GM21576 (cell line): ENCODE measurements around the gene GRM4.

Experiments used
- ATAC-seq: cut with Tn5 transposase; IDR thresholded peaks from one replicate; pipeline ENCODE4 v1.9.1; 2021; ENCODE audit warnings: mild to moderate bottlenecking, moderate library complexity; ENCODE audit not compliant: unreplicated experiment

Gene GRM4

DNA sequence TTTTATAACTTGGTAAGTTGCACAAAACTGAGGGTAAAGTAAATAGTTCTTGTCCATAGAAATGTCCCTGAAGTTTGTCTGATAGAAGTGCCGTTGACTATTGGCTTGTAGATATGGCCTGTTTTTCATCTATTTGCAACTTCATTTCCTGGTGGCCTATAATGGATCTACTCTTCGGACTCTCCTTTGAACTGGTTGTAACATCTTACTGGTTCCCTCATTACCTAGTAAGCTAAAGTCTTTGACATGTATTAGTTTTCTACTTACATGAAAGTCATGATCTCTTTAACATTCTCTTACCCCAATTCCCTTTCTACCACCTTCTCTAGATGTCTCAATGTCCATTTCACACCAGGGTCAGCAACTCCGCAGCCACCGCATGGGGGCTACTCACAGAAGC is 146.3 kb downstream of the GRM4 start:
- ATAC-seq: no peak

DNA sequence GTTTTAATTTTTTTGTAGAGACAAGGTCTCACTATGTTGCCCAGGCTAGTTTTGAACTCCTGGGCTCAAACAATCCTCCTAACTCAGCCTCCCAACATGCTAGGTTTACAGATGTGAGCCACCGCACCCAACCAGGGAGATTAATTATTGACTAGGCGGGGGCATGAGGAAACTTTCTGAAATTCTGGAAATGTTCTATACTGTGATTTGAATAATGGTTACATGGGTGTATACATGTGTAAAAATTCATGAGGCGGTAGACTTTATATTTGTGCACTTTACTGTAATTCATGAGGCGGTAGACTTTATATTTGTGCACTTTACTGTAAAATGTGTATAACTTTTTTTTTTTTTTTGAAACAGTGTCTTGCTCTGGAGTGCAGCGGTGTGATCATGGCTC is 147.2 kb downstream of the GRM4 start:
- no peak for ATAC-seq

DNA sequence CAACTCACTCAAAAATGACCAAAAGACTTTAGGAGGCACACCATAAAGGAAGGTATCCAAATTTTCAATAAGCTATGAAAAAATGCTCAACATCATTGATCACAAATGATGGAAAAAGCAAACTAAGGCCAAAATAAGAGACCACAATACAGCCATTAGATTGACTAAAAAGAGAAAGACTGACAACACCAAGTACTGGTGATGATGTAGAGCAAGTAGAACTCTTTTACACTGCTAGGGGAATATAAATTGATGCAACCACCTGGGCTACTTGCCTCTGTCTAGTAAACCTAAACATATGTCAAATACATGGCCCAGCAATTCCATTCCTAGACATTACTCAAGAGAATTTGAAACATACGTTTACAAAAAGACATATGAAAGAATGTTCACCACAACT is 148.6 kb downstream of the GRM4 start:
- no peak for ATAC-seq

DNA sequence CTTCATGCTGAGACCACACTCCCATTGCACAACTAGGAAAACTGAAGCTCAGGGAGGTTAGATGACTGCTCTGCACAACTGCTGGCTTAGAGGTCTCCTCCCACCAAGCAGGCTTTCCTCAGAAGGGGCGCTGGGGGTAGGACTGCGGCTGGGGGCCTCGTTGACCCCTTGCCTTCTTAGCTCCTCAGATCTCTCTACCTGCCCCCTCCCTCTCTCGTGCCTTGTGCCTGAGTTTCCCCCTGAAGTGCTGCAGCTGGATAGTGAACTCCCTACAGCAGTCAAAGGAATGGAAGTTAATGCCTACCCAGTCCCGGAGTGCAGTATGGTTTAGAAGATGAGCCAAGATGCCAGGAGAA is 149.8 kb downstream of the GRM4 start:
- no peak for ATAC-seq

DNA sequence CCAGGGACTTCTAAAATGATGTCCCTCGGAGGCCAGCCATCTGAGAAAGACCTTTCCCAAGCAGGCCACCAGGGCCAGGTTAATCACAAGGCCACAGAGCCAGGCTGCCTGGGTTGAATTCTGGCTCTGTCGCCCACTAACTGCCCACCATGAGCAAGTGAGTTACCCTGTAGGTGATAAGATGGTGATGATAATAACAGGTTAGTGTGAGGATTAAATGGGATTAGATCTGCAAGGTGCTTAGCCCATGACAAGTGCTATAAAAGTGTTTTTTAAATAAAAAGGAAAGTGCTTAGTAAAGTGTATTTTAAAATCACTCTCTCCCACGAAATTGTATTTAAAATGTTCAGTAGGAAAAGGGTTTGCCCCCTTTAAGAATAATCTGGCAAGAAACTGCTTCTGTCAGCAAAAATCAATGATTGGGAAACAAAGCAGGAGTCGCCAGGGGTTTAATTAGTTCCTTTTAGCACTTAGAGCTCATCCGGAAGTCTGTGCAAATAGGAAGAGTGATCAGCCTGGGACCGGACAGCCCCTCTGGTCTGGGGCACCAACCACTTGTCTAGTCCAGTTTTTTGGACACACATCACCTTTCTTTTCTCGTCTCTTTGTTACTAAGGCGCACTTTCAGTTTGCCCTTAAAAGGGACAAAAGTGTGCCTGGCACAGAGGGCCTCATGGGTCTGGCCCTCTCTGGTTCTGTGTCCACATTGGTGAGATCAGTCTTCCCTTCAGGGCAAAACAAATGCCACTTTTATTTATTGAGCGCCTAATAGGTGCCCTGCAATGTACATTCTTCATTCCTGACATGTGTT is 150.4 kb downstream of the GRM4 start:
- ATAC-seq: no peak

DNA sequence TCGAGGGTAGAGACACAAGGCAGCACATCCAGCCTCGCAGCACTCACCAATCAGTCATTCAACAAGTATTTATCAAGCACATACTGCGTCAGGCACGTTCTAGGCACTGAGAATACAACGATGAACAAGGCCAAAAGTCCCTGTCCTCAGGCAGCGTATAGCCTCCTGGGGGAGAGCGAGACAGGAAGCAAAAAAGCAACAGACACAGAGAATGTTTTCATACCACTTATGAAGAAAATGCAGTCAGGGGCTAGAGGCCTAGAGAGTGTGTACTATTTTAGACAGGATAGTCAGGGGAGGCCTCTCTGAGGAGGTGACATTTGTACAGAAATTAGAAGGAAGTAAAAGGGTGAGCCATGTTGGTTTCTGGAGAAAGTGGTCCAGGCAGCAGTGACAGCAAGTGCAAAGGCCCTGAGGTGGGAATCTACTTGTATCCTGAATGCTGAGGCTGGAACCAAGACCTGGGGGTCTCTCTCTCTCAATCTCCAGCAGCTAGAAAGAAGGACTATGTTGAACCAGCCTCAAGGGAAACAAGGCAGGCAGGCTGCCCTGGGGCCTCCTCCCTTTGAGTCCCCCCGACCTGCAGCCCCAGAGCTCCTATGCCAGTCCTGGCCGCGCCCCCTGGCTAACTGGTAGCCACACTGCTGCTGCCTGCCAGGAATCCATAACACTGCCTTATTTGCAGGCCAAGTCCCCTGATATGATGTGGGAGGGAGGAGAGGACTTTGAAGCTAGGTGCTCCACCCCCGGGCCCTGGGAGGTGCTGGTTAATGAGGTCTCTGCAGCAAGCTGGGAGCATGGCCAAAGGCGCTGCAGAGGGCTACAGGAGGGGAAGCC is 151.2 kb downstream of the GRM4 start:
- ATAC-seq: no peak

DNA sequence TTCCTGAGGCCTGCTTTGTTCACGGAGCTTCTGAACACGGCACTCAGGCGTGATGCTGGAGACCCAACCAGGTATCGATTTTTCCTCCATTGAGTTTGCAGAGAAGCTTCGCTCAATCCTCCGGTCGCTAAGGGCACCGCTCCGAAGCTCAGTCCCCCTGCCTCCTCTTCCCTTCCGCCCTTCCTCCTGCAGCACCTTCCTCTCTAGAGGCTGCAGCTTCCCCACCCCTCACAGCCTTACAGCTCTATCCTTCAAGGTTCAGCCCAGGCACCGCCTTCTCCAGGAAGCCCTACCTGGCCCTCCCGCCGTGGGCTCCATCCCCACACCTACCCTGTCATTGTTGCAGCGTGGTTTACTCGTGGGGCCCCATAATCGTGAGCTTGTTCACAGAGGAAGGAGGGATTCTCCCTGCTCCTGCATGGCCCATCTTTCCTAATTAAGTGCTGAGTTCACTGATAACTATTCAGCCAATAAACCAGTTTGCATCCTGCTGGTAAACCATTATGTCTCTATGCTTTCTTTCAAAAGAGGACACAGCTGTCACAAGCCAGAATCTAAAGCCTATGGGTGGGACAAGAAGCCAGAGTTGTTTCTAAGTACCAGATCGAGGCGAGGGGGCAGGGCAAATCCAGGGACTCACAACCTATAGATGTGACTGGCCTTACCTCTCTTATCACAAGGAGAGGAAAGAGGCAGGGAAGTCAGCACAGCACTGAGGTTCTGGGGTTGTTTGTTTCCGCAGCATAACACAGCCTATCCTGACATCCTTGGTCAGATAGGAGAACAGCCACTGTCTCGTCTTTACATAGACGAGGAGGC is 152.0 kb downstream of the GRM4 start:
- ATAC-seq: no peak

DNA sequence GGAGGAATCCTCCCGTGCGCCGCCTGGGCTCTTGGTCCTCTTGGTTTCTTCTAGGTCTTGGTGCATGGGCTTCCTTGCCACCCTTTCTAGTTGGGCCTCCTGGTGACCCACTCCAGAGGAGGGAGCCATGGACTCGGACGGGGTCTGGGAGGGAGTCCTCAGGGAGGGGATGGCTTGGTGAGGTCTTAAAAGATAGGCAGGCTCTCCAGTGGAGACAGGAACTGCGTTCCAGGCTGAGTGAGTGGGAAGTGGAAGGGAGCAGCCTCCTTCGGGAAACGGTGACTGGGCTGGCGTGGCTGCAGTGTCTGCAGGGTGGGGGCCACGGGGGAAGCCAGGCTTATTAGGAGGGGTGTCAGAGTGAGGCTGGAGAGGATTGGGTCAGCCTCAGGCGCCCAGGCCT is 152.8 kb downstream of the GRM4 start:
- ATAC-seq: no peak

DNA sequence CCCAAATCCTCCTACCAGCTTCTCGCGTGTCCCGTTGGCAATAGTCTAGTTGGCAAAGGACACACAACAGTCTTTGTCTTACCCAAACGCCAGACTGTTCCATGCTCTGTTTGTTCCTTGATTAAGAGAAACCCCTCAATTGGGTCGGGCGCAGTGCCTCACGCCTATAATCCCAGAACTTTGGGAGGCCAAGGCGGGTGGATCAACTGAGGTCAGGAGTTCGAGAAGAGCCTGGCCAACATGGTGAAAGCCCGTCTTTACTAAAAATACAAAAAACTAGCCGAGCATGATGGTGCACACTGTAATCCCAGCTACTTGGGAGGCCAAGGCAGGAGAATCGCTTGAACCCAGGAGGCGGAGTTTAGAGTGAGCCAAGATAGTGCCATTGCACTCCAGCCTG is 153.7 kb downstream of the GRM4 start:
- ATAC-seq: no peak

DNA sequence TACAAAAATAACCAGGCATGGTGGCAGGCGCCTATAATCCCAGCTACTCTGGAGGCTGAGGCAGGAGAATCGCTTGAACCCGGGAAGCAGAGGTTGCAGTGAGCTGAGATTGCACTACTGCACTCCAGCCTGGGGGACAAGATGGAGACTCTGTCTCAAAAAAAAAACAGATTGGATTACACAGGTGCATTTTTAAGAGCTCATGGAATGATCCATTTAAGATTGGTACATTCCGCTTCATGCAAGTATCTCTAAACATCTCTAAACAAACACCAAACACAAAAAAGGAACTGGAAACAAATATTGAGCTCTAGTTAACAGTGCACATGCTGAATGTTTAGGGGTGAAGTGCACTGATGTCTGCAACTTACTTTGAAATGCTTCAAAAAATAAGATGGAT is 154.3 kb downstream of the GRM4 start:
- no peak for ATAC-seq

DNA sequence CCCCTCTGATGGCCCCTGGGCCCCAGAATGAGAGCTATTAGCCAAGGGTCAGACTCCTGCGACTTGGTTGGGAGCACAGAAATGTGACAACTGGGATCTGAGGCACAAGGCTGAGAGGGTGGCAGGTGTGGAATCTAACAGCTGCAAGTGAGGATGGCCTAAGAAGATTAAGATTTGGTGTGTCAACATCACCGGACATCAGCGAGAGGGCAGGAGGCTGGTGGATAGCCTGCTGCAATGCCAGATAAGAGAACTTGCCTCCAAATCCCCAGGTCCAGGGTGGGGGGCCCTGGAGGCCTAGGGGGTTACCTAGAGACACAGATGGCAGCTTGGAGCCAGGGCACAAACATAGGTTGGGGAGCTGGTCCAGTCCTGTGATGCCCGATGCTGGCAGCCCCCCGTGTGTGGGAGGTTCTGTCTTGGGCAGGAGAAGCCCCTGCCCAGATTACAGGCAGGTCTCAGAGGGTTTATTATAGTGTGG is 155.8 kb downstream of the GRM4 start:
- ATAC-seq: no peak

DNA sequence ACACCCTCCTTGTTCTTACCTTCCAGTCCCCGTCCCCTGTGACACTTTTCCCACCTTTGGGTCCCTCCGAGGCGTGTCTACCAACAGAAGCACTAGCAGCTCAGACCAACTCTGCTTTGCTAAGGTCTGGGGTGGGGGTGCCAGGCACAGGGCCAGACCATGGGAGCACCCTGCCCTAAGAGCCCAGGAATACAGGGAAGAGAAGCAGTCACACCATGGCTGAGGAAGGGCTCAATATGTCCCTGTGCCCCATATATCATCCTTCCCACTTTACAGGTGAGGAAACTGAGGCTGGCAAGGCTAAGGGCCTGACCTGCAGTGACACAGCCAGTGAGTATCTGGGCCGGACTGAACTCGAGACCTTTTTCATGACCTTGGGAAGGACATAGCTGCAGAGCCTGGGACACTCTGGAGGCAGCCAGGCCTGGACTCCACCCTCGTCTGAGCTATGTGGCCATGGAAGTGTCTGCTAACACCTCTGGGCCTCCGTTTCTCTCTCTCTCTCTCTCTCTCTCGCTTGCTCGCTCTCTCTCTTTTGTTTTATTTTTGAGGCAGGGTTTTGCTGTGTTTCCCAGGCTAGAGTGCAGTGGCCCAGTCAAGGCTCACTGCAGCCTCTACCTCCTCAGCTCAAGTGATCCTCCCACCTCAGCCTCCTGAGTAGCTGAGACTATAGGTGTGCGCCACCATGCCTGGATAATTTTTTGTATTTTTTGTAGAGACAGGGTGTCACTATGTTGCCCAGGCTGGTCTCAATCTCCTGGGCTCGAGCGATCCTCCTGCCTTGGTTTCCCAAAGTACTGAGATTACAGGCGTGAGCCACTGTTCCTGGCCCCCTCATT is 156.7 kb downstream of the GRM4 start:
- ATAC-seq: no peak

DNA sequence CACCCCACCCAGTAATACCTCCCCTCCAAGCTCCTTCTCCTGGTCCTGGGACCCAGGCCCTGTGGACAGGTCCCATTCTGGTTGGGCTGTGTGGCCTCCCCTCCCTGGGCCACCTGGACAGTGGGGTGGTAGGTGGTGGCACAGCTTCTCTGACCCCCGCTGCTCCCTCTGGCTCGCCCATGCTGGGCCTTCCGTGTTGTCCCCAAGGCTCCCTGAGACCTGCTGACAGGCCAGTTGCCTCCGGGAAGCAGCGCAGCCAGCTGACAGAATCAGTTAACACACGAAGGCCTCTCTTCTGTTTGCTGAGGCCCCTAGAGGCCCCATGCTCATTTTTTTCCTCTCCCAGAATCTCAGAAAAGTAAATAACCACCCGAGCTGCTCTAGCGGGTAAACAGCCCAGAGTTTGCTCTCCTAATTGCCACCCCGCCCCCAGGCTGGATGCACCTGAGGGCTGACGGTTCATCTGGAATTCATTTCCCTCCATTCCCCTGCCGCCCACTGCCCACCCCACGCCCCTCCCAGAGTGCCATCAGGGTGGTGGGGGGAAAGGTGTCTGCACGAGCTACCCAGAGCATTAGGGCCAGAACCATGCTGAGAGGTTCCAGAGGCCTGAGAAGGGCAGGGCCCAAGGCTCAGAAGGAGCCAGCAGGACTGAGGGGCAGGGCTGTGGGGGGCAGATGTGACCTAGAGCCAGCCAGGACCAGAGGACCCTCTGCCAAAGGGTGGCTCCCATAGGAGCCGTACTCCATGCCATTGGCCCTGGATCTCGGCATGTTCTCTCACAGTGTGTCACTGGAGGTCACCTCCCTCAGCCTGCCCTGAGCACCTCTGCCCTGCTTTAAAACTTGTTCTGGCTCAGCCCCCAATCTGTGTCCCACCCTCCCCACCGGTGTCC is 157.5 kb downstream of the GRM4 start:
- ATAC-seq: no peak

DNA sequence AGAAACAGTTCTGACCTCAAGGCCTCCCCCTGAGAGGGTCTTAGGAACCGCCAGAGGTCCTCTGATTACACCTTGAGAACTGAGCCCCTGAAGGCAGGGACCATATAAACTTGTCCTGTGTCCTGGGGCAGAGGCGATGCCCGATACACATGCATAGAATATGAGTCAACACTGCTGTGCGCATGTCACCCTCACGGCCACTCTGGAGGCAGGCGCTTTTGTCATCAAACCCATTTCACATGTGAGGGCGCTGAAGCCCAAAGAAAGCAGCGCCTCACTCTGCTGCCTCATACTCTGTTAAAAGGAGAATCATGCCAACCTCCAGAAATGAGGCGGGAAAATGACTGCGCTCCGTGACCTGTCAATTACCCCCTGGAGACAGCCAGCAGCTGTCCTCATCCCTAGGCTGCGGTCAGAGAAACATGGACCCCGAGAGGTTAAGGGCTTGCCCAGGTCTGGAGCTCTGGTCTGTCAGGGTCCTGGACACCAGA is 158.3 kb downstream of the GRM4 start:
- no peak for ATAC-seq

DNA sequence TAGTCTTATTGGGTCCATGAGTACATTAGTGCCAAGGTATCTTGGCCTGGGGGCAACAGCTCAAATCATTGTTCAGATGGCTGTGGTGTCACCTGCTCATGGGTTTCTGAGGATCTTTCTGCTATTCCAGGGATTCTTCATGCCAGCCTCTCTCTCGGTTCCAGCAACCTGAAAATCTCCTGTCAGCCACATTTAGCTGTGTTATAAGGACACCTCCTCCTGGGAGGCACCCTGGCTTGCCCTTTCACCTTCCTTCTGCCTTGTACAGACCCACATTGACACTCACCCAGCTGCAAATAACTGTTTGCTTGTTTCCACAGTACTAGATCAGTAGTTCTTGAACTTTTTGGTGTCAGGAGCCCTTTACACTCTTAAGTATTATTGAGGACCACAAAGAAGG is 159.9 kb downstream of the GRM4 start:
- no peak for ATAC-seq

DNA sequence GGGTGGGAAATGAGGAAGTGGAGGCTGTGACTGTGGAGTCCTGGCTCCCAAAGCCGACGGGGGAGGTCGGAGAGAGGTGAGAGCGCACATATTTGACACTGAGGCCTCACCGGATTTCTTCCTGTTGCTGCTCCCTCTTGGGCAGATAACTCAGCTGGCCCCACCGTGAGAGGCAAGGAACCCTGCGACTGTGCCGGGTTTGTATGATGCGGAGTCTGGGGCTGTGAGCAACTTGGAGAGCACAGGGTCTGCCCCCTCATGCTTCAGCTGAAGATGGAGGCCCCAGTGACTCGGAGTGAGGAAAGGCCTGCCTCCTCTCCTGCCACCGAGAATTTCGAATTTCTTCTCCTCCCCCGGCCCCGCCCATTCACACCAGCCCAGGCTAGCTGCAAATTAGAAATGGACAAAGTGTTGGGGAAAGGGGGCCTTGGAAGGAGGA is 160.6 kb downstream of the GRM4 start:
- ATAC-seq: no peak

DNA sequence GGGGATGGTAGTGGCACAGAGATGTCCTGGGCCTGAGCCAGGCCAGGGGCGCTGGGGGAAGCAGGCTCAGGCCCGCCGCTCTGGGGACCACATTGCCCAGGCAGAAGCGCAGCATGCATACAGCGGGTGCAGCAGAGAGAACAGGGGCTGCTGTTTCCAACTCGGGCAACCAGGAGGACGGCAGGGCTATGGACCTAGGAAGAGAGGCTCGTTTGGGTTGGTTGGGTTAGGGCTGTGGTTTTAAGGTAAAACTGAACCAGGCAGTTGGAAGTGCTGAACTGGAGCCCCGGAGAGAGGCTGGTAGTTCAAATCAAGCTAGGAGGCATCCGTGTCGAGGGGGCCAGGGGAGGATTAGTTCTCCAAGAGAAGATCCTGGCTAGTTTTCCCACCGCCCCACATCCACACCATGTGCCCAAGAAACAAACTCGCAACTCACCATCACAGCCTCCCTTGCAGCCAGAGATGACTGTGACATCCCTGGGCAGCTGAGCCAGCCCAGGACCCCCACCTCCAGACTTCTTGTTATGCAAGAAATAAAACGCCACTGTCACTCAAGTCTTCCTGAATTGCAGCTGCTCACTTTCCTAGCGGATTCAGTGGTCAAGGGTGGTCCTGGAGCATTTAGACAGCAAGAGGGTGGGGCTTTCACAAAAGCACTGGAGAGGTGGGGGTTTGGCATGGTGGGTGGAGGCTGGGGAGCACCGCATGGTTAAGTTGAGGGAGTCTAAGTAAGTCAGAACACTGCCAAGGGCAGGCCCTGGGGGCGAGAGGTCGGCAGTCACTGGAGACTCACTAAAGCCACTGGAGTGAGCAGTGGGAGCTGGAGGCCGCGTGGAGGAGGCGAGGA is 161.2 kb downstream of the GRM4 start:
- no peak for ATAC-seq

DNA sequence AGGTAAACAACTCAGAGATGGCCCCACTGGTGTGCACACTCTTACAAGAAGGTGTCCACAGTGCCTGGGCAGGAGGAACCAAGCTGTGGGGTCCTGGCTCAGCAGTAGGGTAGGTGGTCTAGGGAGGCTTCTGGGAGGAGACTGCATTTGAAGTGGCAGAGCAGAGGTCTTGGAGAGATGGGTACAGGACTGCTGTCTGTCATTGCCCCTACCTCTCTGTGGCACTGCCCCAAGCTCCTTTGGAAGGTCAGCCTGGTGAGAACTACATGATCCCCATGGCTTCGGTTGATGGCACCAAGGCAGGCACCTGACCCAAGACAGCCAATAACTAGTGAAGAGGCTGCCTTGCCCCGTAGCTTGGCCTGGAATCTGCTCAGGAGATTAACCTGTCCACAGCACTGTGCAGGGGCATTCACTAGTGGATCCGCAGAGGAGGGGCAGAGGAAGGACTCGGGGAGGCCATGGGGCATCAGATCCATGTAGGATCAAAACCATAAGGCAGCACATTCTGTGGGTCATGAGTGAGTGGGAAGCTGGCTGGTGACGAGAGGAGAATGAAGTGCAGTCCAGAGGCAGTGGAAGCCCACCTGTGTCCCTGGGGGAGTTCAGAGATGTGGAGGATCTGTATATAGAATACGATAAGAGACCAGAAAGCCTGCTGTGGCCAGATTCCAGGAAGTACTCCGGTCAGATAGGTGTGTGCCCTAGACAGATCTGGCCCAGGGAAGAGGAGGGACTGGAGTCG is 162.0 kb downstream of the GRM4 start:
- no peak for ATAC-seq
